CD4-positive, alpha-beta T cell treated with Interleukin-17A for 4 hours (primary cell): ENCODE results near the gene PIK3R5.
"Not testable (repeated sequence)": the region's sequence is repeated elsewhere in the genome, so short reads cannot be mapped to it uniquely, and the experiment has no call there.

ENCODE experiments used
- DNase-seq: peaks from one replicate; pipeline ENCODE4 v3.0.0-alpha.2; 2020; ENCODE audit warnings: mixed read lengths

Gene PIK3R5

GRCh38 chr17:8893621-8894201, 71.8 kb downstream of the PIK3R5 start:
- DNase-seq, result no peak

- no peak for DNase-seq
Measured at GRCh38 chr17:8893059-8893458, 72.4 kb downstream of the PIK3R5 start.

- DNase-seq, result no peak
Measured at GRCh38 chr17:8892338-8892690, 73.2 kb downstream of the PIK3R5 start.

GRCh38 chr17:8890671-8891070, 74.8 kb downstream of the PIK3R5 start:
- no peak for DNase-seq

- no peak for DNase-seq
Measured at GRCh38 chr17:8889458-8890210, 75.9 kb downstream of the PIK3R5 start.

- no peak for DNase-seq
Measured at GRCh38 chr17:8888704-8889302, 76.7 kb downstream of the PIK3R5 start.

- no peak for DNase-seq
Measured at GRCh38 chr17:8887834-8888703, 77.4 kb downstream of the PIK3R5 start.

GRCh38 chr17:8887301-8887700, 78.2 kb downstream of the PIK3R5 start:
- DNase-seq, result no peak

GRCh38 chr17:8885967-8886684, 79.4 kb downstream of the PIK3R5 start:
- no peak for DNase-seq

GRCh38 chr17:8885163-8885966, 80.1 kb downstream of the PIK3R5 start:
- not testable (repeated sequence) for DNase-seq

GRCh38 chr17:8884336-8884990, 81.0 kb downstream of the PIK3R5 start:
- no peak for DNase-seq

- no peak for DNase-seq
Measured at GRCh38 chr17:8883353-8883752, 82.2 kb downstream of the PIK3R5 start.

- DNase-seq, result no peak
Measured at GRCh38 chr17:8881606-8882005, 83.9 kb downstream of the PIK3R5 start.

GRCh38 chr17:8880466-8880865, 85.0 kb downstream of the PIK3R5 start:
- no peak for DNase-seq

GRCh38 chr17:8879410-8879809, 86.1 kb downstream of the PIK3R5 start:
- DNase-seq, result no peak

- no peak for DNase-seq
Measured at GRCh38 chr17:8877984-8878383, 87.5 kb downstream of the PIK3R5 start.

- DNase-seq, result no peak
Measured at GRCh38 chr17:8875957-8876356, 89.5 kb downstream of the PIK3R5 start.

- DNase-seq, result no peak
Measured at GRCh38 chr17:8875436-8875835, 90.1 kb downstream of the PIK3R5 start.

- DNase-seq, result no peak
Measured at GRCh38 chr17:8873801-8874715, 91.4 kb downstream of the PIK3R5 start.
